H1 (cell line): Measurements from ENCODE around the gene POC1B. TPM values are rescaled to one million over a fixed set of nuclear protein-coding genes. Genes with fewer than 3 reads are reported as not detected.

Experiments
- BRCA1 ChIP-seq: IDR thresholded peaks from 2 replicates; pipeline ENCODE4 v1.6.1; 2012; ENCODE audit warnings: low read depth, low read length, improper control_type of control experiment
- GABPA ChIP-seq: IDR thresholded peaks from 2 replicates; pipeline ENCODE4 v1.6.1; 2011; ENCODE audit warnings: mild to moderate bottlenecking, low read length, moderate library complexity, borderline replicate concordance; ENCODE audit not compliant: insufficient read depth
- POLR2A ChIP-seq, 2 experiments: IDR thresholded peaks; 1 replicate in 1 of 2; 2 replicates in 1 of 2; pipeline ENCODE4 v1.6.1; 2011; ENCODE audit warnings: low read depth in 2 of 2, low read length in 2 of 2, mild to moderate bottlenecking in 2 of 2; ENCODE audit errors: control extremely low read depth in 1 of 2
- polyA plus RNA-seq, 7 experiments: library from polyadenylated mRNA; depleted of rRNA in 3 of 7; stranded (reverse) in 5 of 7; unstranded in 2 of 7; fragments of >200 nt in 5 of 7; fragments of 200-250 nt in 2 of 7; gene quantifications; 1 replicate in 5 of 7; 2 replicates in 1 of 7; 4 replicates in 1 of 7; pipeline versions ENCODE4 v1.2.1 to v1.2.3, GENCODE V29; 2011 to 2013; ENCODE audit warnings: missing spikeins in 2 of 7, mixed read lengths in 2 of 7
- total RNA-seq: library from RNA; stranded (reverse); fragmentation: NEBNext Ultra II Directional; extraction: Animal tissue kit (Norgen Biotek cat#: 25700); gene quantifications from 2 replicates; pipeline ENCODE4 v1.2.1, GENCODE V29; 2021

The POC1B gene
- total and polyA plus RNA-seq, 2 of the 8 experiments (the other 6 are each of a cell fraction or from before 2014, with no cell fraction given): 7.5 to 16.3 TPM

DNA sequence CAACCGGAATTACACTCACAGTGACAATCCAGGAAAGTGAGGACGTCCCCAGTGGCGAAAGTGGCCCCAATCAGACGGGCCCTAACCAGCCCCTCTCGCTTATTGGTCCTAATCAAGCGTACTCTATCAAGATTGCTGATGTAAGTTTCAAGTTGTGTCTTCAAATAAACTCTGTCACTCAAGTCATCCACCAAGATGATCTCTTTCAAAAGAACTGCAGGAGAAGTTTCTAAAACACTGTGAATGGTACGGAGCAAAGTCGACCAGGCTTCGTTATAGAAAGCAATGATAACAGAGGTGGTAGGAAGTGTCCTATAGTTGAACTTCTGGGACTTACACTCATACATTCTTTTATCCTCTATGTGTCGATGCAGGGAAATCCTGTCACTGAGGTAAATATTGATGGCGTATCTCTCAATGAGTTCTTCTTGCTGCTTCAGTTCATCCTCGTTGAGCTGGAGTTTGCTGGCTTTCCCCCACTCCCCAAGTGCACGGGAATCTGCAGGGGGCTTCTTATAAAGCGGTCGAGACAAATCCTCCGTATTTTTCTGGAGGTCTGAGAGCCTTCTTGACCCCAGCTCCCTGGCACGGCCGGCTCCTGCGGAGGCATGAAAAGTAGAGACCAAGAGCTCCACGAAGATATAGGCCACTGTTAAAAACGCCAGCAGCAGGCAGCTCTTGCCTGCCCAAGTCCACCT, 1.9 kb downstream of the POC1B start (continued):
- no peak for TF ChIP-seq BRCA1
- TF ChIP-seq GABPA: no peak
- TF ChIP-seq POLR2A (IDR thresholded peaks at IDR 0.05; ENCODE audit: control extremely low read depth in 1 of 2, low read depth in 2 of 2, low read length in 2 of 2): no peak
